ENCODE data around the gene MNT. TPM values are rescaled to one million over a fixed set of nuclear protein-coding genes. Genes with fewer than 3 reads are reported as not detected.

The MNT gene
- total and polyA plus RNA-seq, 9 of the 15 experiments (the other 6 are each of a cell fraction or from before 2014, with no cell fraction given), result 0.18 to 23.8 (median 5.3) TPM

- TF ChIP-seq RERE (CRISPR knock-in tag; IDR thresholded peaks at IDR 0.05; ENCODE audit: borderline replicate concordance) (no peak), MTA3 (IDR thresholded peaks at IDR 0.05; ENCODE audit: borderline replicate concordance) (0 out of 2 replicates have a peak, but pooled peaks have one; percentile 16), RAD51 (IDR thresholded peaks at IDR 0.05; ENCODE audit: borderline replicate concordance, low read depth) (no peak), CHD7 (IDR thresholded peaks at IDR 0.05; ENCODE audit: low read depth, low read length) (no peak), MEF2D (tag; conservative IDR thresholded peaks at IDR 0.05; ENCODE audit: low read depth) (no peak), POLR2AphosphoS5 (IDR thresholded peaks at IDR 0.05; ENCODE audit: control insufficient read depth, insufficient read depth, low read depth, low read length) (no peak), HDAC6 (IDR thresholded peaks at IDR 0.05; ENCODE audit: low read depth, low read length) (no peak), HDAC2 (IDR thresholded peaks at IDR 0.05) (no peak), KLF13 (tag; IDR thresholded peaks at IDR 0.05; ENCODE audit: borderline replicate concordance, low read depth) (peak; percentile 53; the same call in 1 of the 2 replicates)
These were observed 63.1 kb downstream of the MNT start (continued) for GRCh38 chr17:2337544-2338314.

All from K562 (cell line).